Measurements from ENCODE around the gene SORCS2.

- no peak for TF ChIP-seq EZH2 (IDR thresholded peaks at IDR 0.05; ENCODE audit: insufficient read depth, poor library complexity, severe bottlenecking)
- TF ChIP-seq EZH2phosphoT487 (IDR thresholded peaks at IDR 0.05; ENCODE audit: insufficient read depth, low read depth), result no peak
Observed at GRCh38 chr4:7369511-7369910, 177.2 kb downstream of the SORCS2 start.

Data from GM23248 (cell line).